ENCODE measurements around the gene BEND7.

Gene BEND7

DNA sequence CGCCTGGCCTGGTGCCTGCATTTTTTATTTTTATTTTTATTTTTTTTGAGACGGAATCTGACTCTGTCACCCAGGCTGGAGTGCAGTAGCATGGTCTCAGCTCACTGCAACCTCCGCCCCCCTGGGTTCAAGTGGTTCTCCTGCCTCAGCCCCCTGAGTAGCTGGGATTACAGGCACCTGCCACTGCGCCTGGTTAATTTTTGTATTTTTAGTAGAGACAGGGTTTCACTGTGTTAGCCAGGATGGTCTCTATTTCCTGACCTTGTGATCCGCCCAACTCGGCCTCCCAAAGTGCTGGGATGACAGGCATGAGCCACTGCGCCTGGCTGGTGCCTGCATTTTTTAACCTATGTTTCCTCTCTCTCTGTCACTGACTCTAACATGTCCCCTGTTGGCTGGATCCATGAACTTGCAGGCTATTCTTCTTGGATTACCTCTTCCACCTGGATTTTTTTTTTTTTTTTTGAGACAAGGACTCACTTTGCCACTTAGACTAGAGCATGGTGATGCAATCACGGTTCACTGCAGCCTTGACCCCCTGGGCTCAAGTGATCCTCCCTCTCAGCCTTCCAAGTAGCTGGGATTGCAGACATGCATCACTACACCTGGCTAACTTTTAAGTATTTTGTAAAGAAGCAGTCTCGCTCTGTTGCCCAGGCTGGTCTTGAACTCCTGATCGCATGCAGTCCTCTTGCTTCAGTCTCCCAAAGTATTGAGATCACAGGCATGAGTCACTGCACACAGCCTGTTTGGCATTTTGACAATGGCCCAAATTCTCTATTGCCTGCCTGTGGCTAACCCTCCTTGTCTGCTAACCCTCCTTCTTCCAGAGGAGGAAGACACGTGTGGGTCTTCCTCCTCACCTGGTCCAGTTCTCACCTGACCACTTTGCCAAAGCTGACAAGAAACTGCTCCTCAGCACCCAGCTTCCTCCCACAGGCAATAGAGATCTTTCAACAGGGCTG lies 34.9 kb upstream of the BEND7 start:
- Histone ChIP-seq H3K4me3 (ENCODE audit: low read depth, low read length) (no peak overlapping the region), H3K27me3 (replicated peaks) (no peaks in the 10 kb centered on the region), H3K27ac (no peak overlapping the region), H3K36me3 (replicated peaks) (no peaks in the 10 kb centered on the region)
- TF ChIP-seq, protein P1, sequence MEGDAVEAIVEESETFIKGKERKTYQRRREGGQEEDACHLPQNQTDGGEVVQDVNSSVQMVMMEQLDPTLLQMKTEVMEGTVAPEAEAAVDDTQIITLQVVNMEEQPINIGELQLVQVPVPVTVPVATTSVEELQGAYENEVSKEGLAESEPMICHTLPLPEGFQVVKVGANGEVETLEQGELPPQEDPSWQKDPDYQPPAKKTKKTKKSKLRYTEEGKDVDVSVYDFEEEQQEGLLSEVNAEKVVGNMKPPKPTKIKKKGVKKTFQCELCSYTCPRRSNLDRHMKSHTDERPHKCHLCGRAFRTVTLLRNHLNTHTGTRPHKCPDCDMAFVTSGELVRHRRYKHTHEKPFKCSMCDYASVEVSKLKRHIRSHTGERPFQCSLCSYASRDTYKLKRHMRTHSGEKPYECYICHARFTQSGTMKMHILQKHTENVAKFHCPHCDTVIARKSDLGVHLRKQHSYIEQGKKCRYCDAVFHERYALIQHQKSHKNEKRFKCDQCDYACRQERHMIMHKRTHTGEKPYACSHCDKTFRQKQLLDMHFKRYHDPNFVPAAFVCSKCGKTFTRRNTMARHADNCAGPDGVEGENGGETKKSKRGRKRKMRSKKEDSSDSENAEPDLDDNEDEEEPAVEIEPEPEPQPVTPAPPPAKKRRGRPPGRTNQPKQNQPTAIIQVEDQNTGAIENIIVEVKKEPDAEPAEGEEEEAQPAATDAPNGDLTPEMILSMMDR (IDR thresholded peaks at IDR 0.05; ENCODE audit: low read depth, low read length, missing control alignments): no peak
- no peak for DNase-seq
- in situ Hi-C loops (cut with HindIII; ENCODE audit: low pct_ligation_motif_present, low sequenced_read_pairs): no loop called here

- Histone ChIP-seq H3K27me3 (replicated peaks) (no peaks in the 10 kb centered on the region), H3K27ac (no peak overlapping the region), H3K36me3 (replicated peaks) (no peaks in the 10 kb centered on the region), H3K4me3 (ENCODE audit: low read depth, low read length) (no peak overlapping the region)
- DNase-seq: peak; percentile 46
- in situ Hi-C loops (cut with HindIII; ENCODE audit: low pct_ligation_motif_present, low sequenced_read_pairs): no loop called here
- TF ChIP-seq, protein P1 (IDR thresholded peaks at IDR 0.05; ENCODE audit: low read depth, low read length, missing control alignments): no peak
Observed at GRCh38 chr10:13560597-13560996, 31.8 kb upstream of the BEND7 start.

GRCh38 chr10:13559124-13559700 lies 30.4 kb upstream of the BEND7 start:
- Histone ChIP-seq H3K36me3 (replicated peaks) (no peaks in the 10 kb centered on the region), H3K4me3 (ENCODE audit: low read depth, low read length) (no peak overlapping the region), H3K27ac (no peak overlapping the region), H3K27me3 (replicated peaks) (no peaks in the 10 kb centered on the region)
- TF ChIP-seq, protein P1 (IDR thresholded peaks at IDR 0.05; ENCODE audit: low read depth, low read length, missing control alignments): no peak
- in situ Hi-C loops (cut with HindIII; ENCODE audit: low pct_ligation_motif_present, low sequenced_read_pairs): no loop called here
- no peak for DNase-seq

- H3K27ac ChIP-seq: no peak overlapping the region
- DNase-seq: no peak
- no peaks in the 10 kb centered on the region for H3K36me3 ChIP-seq (replicated peaks)
- no peaks in the 10 kb centered on the region for H3K27me3 ChIP-seq (replicated peaks)
- in situ Hi-C loops (cut with HindIII; ENCODE audit: low pct_ligation_motif_present, low sequenced_read_pairs): no loop called here
- TF ChIP-seq, protein P1 (IDR thresholded peaks at IDR 0.05; ENCODE audit: low read depth, low read length, missing control alignments): no peak
- no peak overlapping the region for H3K4me3 ChIP-seq (ENCODE audit: low read depth, low read length)
Observed at GRCh38 chr10:13555884-13556510, 27.2 kb upstream of the BEND7 start.

DNA sequence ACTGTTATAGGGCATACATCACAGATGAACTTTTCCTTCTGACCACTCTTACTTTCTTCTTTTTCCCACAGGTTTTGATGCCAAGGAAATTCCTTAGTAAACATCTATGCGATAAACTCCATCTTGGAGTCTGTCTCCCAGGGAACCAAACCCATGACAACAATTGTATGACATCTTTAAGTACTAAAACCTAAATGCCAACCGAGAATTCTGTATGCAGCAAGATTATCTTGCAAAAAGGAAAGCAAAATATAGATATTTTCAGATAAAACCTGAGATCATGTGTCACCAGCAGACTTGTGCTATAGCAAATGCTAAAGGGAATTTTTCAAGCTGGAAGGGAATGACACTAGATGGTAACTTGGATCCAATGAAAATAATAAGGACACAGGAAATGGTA lies 22.0 kb upstream of the BEND7 start:
- TF ChIP-seq, protein P1 (IDR thresholded peaks at IDR 0.05; ENCODE audit: low read depth, low read length, missing control alignments): no peak
- H3K27ac ChIP-seq: no peak overlapping the region
- no peak overlapping the region for H3K4me3 ChIP-seq (ENCODE audit: low read depth, low read length)
- H3K27me3 ChIP-seq (replicated peaks): no peaks in the 10 kb centered on the region
- in situ Hi-C loops (cut with HindIII; ENCODE audit: low pct_ligation_motif_present, low sequenced_read_pairs): no loop called here
- no peak for DNase-seq
- no peaks in the 10 kb centered on the region for H3K36me3 ChIP-seq (replicated peaks)
